HG02981 (cell line): ENCODE results near the gene TP53AIP1.

Experiments used
- ATAC-seq: cut with Tn5 transposase; IDR thresholded peaks from one replicate; pipeline ENCODE4 v1.9.1; 2021; ENCODE audit warnings: mild to moderate bottlenecking, moderate library complexity; ENCODE audit not compliant: unreplicated experiment

The TP53AIP1 gene

GRCh38 chr11:128942817-128943427 is at the start of gene TP53AIP1:
TSS of gene TP53AIP1 (minus strand) at chr11:128942871. CDS start at chr11:128937818, 5,053 bp downstream.
- ATAC-seq, result no peak

- no peak for ATAC-seq
Measured at GRCh38 chr11:128988242-128988970, 45.7 kb upstream of the TP53AIP1 start.

GRCh38 chr11:128985880-128986279 is 43.2 kb upstream of the TP53AIP1 start:
- ATAC-seq, result no peak

GRCh38 chr11:128983023-128983422 is 40.4 kb upstream of the TP53AIP1 start:
- no peak for ATAC-seq

GRCh38 chr11:128981254-128981653 is 38.6 kb upstream of the TP53AIP1 start:
- no peak for ATAC-seq

GRCh38 chr11:128970598-128971190 is 28.0 kb upstream of the TP53AIP1 start:
- ATAC-seq, result no peak

GRCh38 chr11:128968916-128969315 is 26.2 kb upstream of the TP53AIP1 start:
- ATAC-seq, result no peak

- ATAC-seq, result no peak
Measured at GRCh38 chr11:128967578-128967977, 24.9 kb upstream of the TP53AIP1 start.

GRCh38 chr11:128965485-128965884 is 22.8 kb upstream of the TP53AIP1 start:
- peak; percentile 95 for ATAC-seq

- no peak for ATAC-seq
Measured at GRCh38 chr11:128964463-128964930, 21.8 kb upstream of the TP53AIP1 start.

GRCh38 chr11:128963744-128964325 is 21.2 kb upstream of the TP53AIP1 start:
- no peak for ATAC-seq

GRCh38 chr11:128962896-128963295 is 20.2 kb upstream of the TP53AIP1 start:
- ATAC-seq, result no peak

GRCh38 chr11:128961645-128962044 is 19.0 kb upstream of the TP53AIP1 start:
- ATAC-seq, result no peak

GRCh38 chr11:128957202-128957482 is 14.5 kb upstream of the TP53AIP1 start:
- ATAC-seq, result no peak

- ATAC-seq, result peak; percentile 65
Measured at GRCh38 chr11:128956401-128957201, 13.9 kb upstream of the TP53AIP1 start.

- ATAC-seq, result no peak
Measured at GRCh38 chr11:128955636-128956035, 13.0 kb upstream of the TP53AIP1 start.

GRCh38 chr11:128953151-128953550 is 10.5 kb upstream of the TP53AIP1 start:
- no peak for ATAC-seq

GRCh38 chr11:128949791-128950454 is 7.3 kb upstream of the TP53AIP1 start:
- ATAC-seq, result no peak

GRCh38 chr11:128948583-128948982 is 5.9 kb upstream of the TP53AIP1 start:
- ATAC-seq, result no peak

GRCh38 chr11:128947773-128948172 is 5.1 kb upstream of the TP53AIP1 start:
- ATAC-seq, result no peak
